Erythroblast (primary cell): ENCODE measurements around the gene P2RX6.

Source experiments
- DNase-seq, 2 experiments: peaks; one replicate each; lab custom pipeline; 2025; lab: John Stamatoyannopoulos, UW
- GATA1 ChIP-seq: IDR thresholded peaks from 2 replicates; pipeline ENCODE4 v1.6.1; 2011; ENCODE audit warnings: low read depth, mild to moderate bottlenecking, control low read depth, low read length, moderate library complexity
- POLR2A ChIP-seq: IDR thresholded peaks from 2 replicates; pipeline ENCODE4 v1.6.1; 2011; ENCODE audit warnings: mild to moderate bottlenecking, low read length

Gene P2RX6

DNA sequence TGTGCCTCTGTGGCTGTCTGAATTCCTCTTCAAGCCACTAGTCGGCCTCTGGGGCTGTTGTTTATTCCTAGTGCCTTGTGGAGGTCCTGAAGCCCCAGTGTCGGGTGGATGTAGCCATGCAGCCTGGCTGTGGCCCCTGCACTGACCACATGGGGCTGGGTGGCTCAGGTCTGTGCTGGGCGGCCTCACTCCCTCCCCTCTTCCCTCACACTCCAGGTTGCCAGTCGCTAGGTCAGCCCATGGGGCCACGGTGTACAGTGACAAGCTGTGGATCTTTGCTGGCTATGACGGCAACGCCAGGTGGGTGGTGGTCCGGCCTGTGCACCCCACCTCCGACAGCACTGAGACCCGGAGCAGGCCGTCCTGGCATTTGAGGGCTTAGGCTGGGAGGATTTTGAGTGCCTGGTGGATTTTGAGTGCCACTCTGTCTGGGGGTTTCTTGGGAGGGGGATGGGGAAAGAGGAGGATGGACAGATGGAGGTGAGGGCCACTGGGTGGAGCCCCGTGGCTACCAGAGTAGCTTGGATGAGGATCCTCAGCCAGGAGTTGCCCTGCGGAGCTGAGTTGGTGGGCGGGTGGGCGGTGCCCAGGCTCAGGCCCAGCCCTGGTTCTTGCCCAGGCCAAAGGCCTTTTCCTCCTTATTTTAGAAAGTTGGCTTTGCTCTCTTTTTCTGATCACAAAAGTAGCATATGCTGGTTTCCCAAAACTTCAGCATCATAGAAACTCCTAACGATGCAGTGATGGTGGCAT, 26.2 kb upstream of the P2RX6 start:
- TF ChIP-seq POLR2A (no peak), GATA1 (no peak)
- DNase-seq = no peak

DNA sequence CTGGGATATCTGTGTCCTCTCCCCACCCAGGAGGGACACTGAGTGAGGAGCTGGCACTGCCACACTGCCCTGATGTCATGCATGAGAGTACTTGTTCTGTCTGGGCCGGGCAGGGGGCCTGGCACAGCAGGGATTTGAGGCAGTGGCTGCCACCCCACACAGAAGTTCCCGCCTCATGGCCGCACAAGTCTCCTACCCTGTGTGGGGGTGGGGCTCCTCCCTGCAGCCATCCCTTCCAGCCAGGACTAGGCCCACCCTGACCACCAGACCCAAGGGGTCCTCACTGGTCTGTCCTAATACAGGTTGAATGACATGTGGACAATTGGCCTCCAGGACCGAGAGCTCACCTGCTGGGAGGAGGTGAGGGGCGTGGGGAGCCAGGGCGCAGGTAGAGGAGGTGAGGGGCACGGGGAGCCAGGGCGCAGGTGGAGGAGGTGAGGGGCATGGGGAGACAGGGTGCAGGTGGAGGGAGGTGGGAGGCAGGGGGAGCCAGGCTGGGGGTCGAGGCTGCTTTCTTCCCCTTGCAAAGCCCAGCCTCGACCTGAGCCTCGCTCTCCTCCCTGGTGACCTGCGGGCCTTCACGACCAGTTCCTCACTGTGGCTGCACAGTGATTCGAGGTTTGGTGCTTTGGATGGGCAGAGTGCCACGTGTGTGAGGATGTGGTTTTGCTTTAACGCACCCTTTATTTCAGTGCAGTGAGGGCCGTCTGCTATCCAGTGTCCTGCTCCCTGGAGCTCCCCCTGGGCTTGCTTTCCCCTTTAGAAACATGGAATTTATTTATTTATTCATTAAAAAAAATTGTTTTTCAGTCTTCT, 25.4 kb upstream of the P2RX6 start:
- TF ChIP-seq POLR2A (no peak), GATA1 (no peak)
- no peak for DNase-seq

DNA sequence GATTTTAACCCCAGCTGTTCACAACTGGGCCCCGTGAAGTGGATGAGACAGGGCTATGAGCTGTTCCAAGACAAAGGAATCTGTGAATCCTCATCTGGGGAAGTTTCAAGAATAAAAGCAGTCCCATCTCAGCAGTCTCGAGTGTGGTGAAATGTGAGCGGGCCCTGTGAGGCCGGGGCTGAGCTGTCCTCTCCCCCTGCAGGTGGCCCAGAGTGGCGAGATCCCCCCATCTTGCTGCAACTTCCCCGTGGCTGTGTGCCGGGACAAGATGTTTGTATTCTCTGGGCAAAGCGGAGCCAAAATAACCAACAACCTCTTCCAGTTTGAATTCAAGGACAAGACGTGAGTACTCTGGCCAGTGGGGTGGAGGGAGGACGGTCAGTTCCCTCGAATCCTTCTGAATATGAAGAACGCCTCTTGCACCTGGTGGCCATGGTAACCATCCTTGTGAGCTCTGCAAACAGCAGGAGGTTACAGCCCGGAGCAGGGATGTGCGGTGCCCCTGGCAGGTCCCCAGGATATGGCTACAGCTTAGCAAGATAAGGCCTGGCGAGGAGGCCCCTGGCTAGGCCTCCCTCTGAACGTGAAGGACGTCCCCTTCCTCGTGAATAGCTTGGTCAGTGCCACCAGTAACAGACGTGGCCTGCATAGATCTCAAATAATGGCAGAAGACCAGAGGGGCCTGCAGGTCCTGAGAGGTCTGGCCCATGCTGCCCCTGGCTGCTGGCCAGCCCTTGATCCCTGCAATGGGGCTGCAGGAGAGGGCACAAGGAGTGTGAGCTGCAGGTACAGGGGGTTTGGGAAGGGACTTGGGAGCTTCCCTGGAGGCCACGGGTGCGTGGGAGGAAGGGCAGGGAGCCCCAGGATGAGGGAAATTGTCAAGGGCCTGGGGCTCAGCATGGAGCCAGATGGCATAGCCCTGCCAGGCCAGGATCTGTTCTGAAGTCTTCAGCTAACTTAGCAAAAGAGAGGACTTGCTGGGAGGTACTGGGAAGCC, 24.5 kb upstream of the P2RX6 start:
- no peak for DNase-seq
- no peak for TF ChIP-seq POLR2A
- no peak for TF ChIP-seq GATA1

DNA sequence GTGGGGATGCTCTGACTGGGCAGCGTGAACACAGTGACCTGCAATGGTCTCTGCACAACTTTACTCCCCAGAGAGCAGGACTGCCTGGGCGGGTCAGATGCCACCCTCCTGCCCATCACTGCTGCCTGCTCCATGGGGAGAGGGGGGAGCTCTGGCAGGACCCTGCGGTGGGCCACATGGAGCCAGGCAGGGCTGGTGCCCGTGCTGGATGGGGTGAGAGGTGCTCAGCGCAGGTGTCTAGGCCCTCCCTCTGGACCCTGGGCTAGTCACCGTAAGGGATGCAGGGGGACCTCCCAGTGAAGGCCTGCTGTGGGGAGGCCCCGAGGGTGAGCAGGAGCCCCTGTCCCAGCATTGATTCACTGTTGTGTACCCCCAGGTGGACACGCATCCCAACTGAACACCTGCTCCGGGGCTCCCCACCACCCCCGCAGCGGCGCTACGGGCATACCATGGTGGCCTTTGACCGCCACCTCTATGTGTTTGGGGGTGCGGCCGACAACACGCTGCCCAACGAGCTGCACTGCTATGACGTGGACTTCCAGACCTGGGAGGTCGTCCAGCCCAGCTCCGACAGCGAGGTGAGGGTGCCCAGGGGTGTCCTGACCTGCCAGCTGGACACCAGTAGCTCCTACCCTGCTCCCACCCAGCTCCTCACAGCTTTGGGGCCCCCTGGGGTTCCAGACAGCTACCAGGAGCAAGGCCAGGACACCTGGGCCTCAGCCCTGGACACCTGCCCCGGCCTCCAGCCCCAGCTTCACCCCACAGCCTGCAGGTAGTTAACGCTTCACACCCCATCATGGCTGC, 23.5 kb upstream of the P2RX6 start:
- DNase-seq = no peak

DNA sequence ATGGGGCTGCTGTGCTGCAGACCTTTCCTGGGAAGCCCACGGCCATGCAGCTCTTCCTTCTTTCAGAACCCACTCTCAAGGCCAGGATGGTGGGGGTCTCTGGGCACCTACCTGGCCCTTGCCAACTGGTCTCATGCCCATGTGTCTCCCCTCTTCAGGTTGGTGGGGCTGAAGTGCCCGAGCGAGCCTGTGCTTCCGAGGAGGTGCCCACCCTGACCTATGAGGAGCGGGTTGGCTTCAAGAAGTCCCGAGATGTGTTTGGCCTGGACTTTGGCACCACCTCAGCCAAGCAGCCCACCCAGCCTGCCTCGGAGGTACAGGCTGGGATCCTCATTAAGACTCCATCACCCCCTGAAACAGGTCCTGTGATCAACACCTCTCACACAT, 22.9 kb upstream of the P2RX6 start:
- TF ChIP-seq GATA1 (no peak), POLR2A (no peak)

More for the DNA sequence above, 23.5 kb upstream of the P2RX6 start:
- TF ChIP-seq POLR2A = no peak
- TF ChIP-seq GATA1 = no peak

DNA sequence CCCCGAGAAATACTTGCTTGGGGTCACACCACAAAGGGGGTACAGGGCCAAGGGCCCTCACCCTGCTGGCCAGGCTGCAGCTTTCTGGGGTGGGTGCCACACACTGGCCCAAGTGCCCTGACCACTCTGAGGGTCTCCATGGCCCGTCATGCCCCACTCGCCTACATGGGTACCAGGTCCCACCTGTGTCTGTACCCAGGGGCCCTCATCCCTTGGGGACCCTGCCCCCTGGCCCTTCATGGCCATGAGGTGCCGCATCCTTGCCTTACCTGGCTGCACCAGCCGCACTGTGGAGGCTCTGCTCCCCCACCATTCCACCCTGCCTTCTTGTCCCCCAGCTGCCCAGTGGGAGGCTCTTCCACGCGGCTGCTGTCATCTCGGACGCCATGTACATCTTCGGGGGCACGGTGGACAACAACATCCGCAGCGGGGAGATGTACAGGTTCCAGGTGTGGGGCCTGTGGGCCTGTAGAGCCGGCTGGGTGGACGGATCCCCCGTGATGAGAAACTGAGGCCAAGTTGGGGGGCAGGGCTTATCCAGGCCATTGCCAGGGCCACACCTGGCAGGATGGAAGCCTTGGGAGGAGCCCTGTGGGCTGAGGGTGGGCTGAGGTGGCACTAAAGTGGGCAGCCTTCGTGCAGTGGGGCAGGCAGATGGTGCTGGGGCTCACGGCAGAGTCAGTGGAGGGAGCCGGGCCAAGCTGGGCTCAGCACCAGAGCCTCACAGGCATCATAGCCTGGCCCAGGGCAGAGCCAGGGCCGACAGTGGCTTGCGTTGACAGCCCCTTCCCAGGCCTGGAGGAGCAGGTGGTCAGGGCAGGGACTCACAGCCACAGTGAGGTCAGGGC, 22.3 kb upstream of the P2RX6 start:
- TF ChIP-seq GATA1 = no peak
- DNase-seq = no peak

More for the DNA sequence above, 22.9 kb upstream of the P2RX6 start:
- no peak for DNase-seq

DNA sequence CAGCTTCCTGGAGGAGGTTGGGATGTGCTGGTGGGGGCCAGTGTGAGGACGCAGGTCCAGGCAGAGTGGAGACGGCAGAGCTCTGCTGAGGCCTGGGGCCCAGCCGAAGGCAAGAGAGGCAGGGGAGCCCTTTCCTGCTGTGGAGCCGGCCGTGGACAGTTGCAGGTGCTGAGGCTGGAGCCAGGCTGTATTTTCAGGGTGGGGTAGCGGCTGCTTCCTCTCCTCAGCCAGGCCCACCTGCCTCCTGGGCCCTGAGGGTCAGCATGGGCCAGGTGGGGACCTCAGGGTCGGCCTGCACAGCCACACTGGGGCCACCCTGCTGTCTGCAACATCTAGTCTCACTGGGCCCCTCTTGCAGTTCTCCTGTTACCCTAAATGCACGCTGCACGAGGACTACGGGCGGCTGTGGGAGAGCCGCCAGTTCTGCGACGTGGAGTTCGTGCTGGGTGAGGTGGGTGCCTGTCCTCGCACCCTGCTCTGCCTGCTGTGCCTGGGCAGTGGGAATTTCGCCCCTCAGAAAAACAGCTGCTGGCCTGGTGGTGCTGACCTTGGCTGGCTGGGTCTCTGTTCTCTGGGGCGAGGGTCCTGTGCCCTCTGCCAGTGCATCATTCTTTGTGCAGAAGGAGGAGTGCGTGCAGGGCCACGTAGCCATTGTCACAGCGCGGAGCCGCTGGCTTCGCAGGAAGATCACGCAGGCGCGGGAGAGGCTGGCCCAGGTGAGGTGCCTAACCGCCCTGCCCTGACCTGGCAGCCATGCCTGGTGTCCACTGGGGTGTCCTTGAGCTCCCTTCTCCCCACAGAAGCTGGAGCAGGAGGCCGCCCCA, 21.4 kb upstream of the P2RX6 start:
- DNase-seq = no peak
- no peak for TF ChIP-seq POLR2A
- no peak for TF ChIP-seq GATA1

DNA sequence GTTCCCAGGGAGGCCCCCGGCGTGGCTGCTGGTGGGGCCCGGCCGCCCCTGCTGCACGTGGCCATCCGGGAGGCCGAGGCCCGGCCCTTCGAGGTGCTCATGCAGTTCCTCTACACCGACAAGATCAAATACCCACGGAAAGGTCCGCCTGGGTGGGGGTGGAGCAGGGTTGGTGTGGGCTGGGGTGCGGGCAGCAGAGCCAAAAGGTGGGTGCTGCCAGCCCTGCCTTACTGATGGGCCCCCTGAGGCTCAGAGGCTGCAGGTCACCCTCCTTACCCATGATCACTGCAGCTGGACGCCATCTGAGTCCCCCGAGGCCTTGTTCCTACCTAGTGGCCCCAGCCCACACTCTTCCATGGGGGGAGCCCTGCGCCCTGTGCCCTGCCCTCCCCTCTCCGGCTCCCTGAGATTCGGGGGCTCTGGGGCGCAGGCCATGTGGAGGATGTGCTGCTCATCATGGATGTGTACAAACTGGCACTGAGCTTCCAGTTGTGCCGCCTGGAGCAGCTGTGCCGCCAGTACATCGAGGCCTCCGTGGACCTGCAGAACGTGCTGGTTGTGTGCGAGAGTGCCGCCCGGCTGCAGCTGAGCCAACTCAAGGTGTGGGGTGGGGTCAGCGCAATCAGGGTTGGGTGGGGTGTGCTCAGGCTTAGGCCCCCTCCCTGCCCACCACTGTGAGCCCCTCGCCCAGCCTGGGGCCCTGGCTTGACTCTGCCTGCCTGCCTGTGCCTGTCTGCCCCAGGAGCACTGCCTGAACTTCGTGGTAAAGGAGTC, 20.6 kb upstream of the P2RX6 start:
- TF ChIP-seq GATA1 (no peak), POLR2A (no peak)
- no peak for DNase-seq

DNA sequence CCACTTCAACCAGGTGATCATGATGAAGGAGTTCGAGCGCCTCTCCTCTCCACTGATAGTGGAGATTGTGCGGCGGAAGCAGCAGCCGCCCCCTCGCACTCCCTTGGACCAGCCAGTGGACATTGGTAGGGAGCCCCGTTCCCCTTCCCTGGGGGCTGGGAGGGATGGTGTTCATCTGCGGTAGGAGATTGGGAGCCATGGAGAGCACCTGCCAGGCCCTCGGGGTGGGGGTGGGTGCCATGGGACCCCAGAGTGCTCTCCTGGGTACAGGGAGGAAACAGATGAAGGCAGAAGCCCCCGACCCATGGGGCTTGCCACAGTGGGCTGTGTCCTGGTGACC, 20.1 kb upstream of the P2RX6 start:
- TF ChIP-seq GATA1 (no peak), POLR2A (no peak)

GRCh38 chr22:20995329-20996030, 19.5 kb upstream of the P2RX6 start:
- no peak for TF ChIP-seq GATA1
- no peak for TF ChIP-seq POLR2A
- DNase-seq = no peak

More for the DNA sequence above, 20.1 kb upstream of the P2RX6 start:
- no peak for DNase-seq

DNA sequence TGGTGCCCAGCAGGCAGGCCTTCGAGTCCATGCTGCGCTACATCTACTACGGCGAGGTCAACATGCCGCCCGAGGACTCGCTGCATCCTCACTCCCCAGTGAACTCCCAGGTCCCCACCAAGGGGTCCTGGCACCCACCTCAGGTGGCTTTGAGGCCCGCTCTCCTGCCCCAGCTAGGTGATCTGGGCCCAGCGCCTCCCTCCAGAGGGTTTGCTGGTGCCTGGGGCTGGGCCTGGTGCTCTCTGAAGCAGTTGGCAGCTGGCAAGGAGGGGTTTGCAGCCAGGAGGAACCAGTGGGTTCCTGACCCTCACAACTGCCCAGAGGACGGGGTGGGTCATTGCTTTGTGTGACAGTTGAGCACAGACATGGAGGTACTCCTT, 18.9 kb upstream of the P2RX6 start:
- TF ChIP-seq GATA1 (no peak), POLR2A (no peak)
- DNase-seq = no peak
